GM18858 (cell line): ENCODE data around the gene RNF144A.
"Not testable (repeated sequence)": the region's sequence is repeated elsewhere in the genome, so short reads cannot be mapped to it uniquely, and the experiment has no call there.

Experiments
- ATAC-seq: cut with Tn5 transposase; IDR thresholded peaks from one replicate; pipeline ENCODE4 v1.9.1; 2021; ENCODE audit not compliant: unreplicated experiment

Gene RNF144A

GRCh38 chr2:6917071-6917760 is at the start of gene RNF144A:
Gene RNF144A (plus strand): TSS chr2:6917412. CDS start chr2:6996927, 79,515 bp downstream.
- ATAC-seq = peak; percentile 67

GRCh38 chr2:6872394-6872793 is 44.8 kb upstream of the RNF144A start:
- ATAC-seq = peak; percentile 80

- ATAC-seq = no peak
Observed at GRCh38 chr2:6874032-6874431, 43.2 kb upstream of the RNF144A start.

DNA sequence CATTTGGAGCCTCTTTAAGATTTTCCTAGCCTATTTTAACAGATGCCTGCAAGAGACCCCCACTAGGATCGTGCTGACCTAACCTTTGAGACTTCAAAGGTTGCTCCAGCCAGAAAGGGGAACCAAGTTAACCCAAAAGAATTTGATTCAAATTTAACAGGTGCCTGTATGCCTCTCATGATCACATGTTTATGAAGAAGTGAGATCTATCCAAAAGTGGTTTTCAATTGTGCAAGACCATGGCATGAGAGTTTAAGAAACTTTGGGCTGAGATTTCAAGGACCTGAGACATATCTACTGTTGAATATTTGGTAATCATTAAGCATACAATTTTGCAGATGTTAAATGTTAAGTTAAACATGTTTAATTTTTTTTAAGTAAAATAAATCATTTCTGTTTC is 40.9 kb upstream of the RNF144A start:
- no peak for ATAC-seq

DNA sequence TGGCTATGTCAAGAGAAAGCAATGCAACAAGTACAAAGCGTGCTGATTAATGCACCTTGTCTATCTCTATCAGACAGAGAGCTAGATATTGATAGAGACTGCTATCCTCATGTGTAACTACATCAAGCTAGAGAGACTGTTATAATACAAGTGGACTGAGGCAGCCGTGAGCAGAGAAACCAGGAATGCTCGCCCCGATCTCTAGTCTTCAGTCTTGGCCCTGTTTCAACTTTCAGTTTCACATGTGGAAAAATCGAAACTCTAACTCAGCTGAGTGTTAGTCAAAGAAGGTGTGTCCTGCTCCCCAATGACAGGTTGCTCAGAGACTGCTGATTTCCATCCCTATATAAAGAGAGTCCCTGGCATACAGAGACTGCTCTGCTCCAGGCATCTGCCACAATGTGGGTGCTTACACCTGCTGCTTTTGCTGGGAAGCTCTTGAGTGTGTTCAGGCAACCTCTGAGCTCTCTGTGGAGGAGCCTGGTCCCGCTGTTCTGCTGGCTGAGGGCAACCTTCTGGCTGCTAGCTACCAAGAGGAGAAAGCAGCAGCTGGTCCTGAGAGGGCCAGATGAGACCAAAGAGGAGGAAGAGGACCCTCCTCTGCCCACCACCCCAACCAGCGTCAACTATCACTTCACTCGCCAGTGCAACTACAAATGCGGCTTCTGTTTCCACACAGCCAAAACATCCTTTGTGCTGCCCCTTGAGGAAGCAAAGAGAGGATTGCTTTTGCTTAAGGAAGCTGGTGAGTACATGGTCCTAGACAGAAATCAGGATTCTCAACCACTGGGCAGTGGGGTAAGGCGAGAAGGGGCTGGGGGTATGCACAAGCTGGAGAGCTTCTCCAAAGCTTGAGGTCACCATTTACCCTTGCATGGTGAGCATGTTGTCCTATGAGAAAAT is 39.6 kb upstream of the RNF144A start, which contains the start of gene RSAD2:
Gene RSAD2, plus strand, starts transcription at position 376 of the 903 bp plus-strand sequence. Its CDS starts 24 bp downstream, at position 400.
- peak; percentile 81 for ATAC-seq

GRCh38 chr2:6878549-6878948 is 38.7 kb upstream of the RNF144A start:
- ATAC-seq = no peak

- no peak for ATAC-seq
Observed at GRCh38 chr2:6879011-6879410, 38.2 kb upstream of the RNF144A start.

GRCh38 chr2:6880200-6880733 is 36.9 kb upstream of the RNF144A start:
- no peak for ATAC-seq

GRCh38 chr2:6881046-6881445 is 36.2 kb upstream of the RNF144A start:
- ATAC-seq = no peak

- ATAC-seq = no peak
Observed at GRCh38 chr2:6881516-6881915, 35.7 kb upstream of the RNF144A start.

- ATAC-seq = no peak
Observed at GRCh38 chr2:6883448-6884122, 33.6 kb upstream of the RNF144A start.

DNA sequence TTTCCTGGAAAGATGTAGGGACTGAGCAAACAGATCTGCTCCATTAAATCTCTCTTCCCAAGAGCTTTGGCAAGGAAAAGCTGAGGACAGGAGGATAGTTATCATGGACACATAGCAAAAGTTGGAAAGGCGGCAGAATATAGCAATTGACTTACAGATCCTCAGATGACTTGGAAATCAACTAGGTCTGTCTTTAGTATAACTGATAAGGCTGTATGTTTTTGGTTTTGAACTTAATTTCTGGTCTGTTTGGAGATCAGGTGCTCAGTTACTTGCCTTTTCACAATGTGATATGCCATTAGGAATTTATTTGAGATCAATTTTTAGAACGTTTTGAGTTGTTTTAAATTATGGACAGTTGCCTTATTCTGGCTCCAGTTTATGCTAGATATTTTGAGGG is 31.7 kb upstream of the RNF144A start:
- ATAC-seq = no peak

DNA sequence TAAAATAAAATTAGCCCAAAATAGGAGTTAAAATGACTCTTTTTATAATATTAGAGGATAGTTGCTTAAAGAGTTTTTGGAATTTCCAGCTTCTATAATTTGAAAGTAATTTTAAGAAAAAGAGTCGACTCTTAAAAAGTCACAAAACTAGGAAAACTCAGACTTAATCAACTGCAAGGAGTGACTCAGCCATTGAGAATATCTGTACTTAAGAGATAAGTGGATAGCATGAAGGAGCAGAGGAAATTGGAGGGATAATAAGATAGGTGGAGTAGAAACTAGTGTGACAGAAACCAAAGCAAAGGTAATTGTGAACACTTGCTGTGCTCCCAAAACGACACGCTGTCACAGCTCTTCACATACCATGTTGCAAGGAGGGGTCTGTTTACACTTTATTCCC is 31.2 kb upstream of the RNF144A start:
- no peak for ATAC-seq

DNA sequence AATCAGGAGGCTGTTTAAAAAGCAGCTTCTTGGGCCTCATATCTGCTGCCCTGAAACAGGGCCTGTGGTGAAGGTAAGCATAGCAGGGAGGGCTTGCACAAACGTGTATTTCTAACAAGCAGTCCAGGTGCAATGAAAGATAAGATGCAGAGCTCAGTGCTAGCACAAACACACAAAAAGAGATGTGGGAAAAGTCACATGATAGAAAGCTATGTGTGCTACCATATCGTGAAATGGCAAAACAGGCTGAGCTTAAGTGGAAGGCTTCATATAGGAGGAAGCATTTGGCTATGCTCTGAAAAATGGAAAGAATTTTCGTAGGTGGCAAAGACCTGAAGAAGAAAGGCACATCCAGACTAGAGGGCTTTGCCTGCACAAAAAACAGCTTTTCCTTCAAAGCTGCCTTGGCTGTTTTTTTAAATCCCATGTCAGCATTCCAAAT is 29.4 kb upstream of the RNF144A start:
- no peak for ATAC-seq

GRCh38 chr2:6888724-6889123 is 28.5 kb upstream of the RNF144A start:
- no peak for ATAC-seq

DNA sequence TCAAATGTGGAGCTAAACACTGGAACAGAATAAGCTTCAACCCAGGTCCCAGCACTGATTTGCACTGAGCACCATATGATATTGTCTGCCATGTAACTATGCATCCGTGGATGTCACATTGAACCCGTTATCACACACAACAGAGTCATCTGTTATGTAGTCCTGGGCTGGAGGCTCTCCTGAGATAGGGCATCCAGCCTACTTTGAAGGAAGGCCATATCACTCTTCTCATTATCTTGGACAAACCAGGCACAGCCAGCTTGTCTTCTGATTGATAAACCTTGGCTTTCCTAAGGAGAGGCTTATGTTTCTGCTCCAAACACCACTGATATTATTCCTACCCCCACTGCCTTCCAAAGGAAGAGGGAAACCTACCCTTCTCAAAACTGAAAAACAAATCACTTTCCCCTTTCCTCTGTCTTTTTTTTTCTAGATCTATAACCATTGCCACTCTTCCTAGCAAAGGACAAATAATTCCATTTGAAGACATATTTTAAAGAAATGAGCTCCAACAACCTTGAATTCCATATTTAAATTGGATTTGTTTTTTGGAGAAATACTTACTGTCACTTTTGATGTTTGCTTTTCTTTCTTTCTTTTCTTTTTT is 23.2 kb upstream of the RNF144A start:
- ATAC-seq = no peak

- no peak for ATAC-seq
Observed at GRCh38 chr2:6896930-6897759, 20.1 kb upstream of the RNF144A start.

GRCh38 chr2:6902581-6902980 is 14.6 kb upstream of the RNF144A start:
- ATAC-seq = not testable (repeated sequence)

DNA sequence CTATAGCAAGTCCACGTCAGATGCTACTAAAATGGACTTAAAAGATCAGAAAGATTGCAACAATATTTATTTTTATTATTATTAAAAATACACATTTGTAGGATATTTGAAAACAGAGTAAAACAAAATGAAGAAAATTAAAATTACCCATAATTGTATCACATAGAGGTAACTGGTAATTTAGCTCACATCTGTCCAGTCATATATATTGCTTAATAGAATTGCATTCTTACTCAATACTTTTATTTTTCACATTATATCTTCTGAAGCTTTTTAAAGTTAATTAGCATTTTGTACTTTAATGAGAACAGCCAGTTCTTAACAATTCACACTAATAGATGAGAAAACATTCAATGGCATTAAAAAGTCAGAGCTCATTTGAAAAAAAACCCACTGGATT is 11.5 kb upstream of the RNF144A start:
- ATAC-seq = no peak
